IPS DF 6.9 (cell line): ENCODE results near the gene PPP2R3C.
"Not testable (repeated sequence)": the region's sequence is repeated elsewhere in the genome, so short reads cannot be mapped to it uniquely, and the experiment has no call there.

Experiments used
- DNase-seq: peaks from one replicate; pipeline ENCODE4 v3.0.0-alpha.2; 2013; ENCODE audit warnings: low read depth, low spot score
- H3K27ac ChIP-seq: one replicate; pipeline ENCODE4 v1.5.1; 2013; ENCODE audit warnings: low read length, control low read depth
- H3K27me3 ChIP-seq: 2 replicates; pipeline ENCODE4 v1.6.1; 2013; ENCODE audit warnings: mild to moderate bottlenecking, low read length; ENCODE audit not compliant: control insufficient read depth, insufficient read depth
- H3K36me3 ChIP-seq: 2 replicates; pipeline ENCODE4 v1.6.1; 2013; ENCODE audit warnings: low read length; ENCODE audit not compliant: control insufficient read depth, insufficient read depth
- H3K4me1 ChIP-seq: 2 replicates; pipeline ENCODE4 v1.6.1; 2013; ENCODE audit warnings: low read length; ENCODE audit not compliant: control insufficient read depth, insufficient read depth
- H3K4me3 ChIP-seq: 2 replicates; pipeline ENCODE4 v1.5.1; 2013; ENCODE audit warnings: mild to moderate bottlenecking, low read length
- H3K9me3 ChIP-seq: 2 replicates; pipeline ENCODE4 v1.6.1; 2013; ENCODE audit warnings: low read length, inconsistent platforms; ENCODE audit not compliant: control insufficient read depth, insufficient read depth
- WGBS: extraction: QIAGEN DNeasy Blood & Tissue Kit; methylation state at CpG from one replicate; pipeline ENCODE4 v1.1.7; 2013; ENCODE audit warnings: mixed read lengths, missing lambda C conversion rate; ENCODE audit not compliant: insufficient read length, insufficient coverage; 5-methylcytosine and 5-hydroxymethylcytosine counted together

The PPP2R3C gene

GRCh38 chr14:35094645-35095044 is 27.1 kb downstream of the PPP2R3C start:
- not testable (repeated sequence) for H3K27me3 ChIP-seq, DNase-seq, H3K4me3 ChIP-seq, H3K27ac ChIP-seq, H3K9me3 ChIP-seq, H3K4me1 ChIP-seq, H3K36me3 ChIP-seq
- no CpG with 5 or more reads among the region's 6 CpGs for WGBS

- Histone ChIP-seq H3K36me3 (no peaks in the 10 kb centered on the region; the same call in 1 of the 2 replicates), H3K27ac (no peak overlapping the region), H3K4me3 (no peak overlapping the region), H3K4me1 (no peaks in the 10 kb centered on the region), H3K9me3 (no peaks in the 10 kb centered on the region), H3K27me3 (no peaks in the 10 kb centered on the region)
- no CpG with 5 or more reads among the region's 2 CpGs for WGBS
- no peak for DNase-seq
These were observed 33.3 kb downstream of the PPP2R3C start for GRCh38 chr14:35088514-35088913.

- H3K36me3 ChIP-seq, result no peaks in the 10 kb centered on the region; the same call in 1 of the 2 replicates
- no peaks in the 10 kb centered on the region for H3K9me3 ChIP-seq
- no CpG with 5 or more reads among the region's 2 CpGs for WGBS
- no peaks in the 10 kb centered on the region for H3K4me1 ChIP-seq
- no peaks in the 10 kb centered on the region for H3K27me3 ChIP-seq
- H3K27ac ChIP-seq, result no peak overlapping the region
- no peak overlapping the region for H3K4me3 ChIP-seq
- DNase-seq, result no peak
These were observed 36.3 kb downstream of the PPP2R3C start for GRCh38 chr14:35085441-35085840.

GRCh38 chr14:35083530-35084150 is 38.1 kb downstream of the PPP2R3C start:
- H3K4me3 ChIP-seq, result no peak overlapping the region
- no CpG with 5 or more reads among the region's 8 CpGs for WGBS
- H3K4me1 ChIP-seq, result no peaks in the 10 kb centered on the region
- no peaks in the 10 kb centered on the region; the same call in 1 of the 2 replicates for H3K36me3 ChIP-seq
- DNase-seq, result no peak
- H3K27me3 ChIP-seq, result no peaks in the 10 kb centered on the region
- H3K9me3 ChIP-seq, result no peaks in the 10 kb centered on the region
- no peak overlapping the region for H3K27ac ChIP-seq

GRCh38 chr14:35079742-35080141 is 42.0 kb downstream of the PPP2R3C start:
- Histone ChIP-seq H3K4me3 (no peak overlapping the region), H3K27me3 (no peaks in the 10 kb centered on the region), H3K4me1 (no peaks in the 10 kb centered on the region), H3K27ac (no peak overlapping the region), H3K9me3 (no peaks in the 10 kb centered on the region), H3K36me3 (no peaks in the 10 kb centered on the region; the same call in 1 of the 2 replicates)
- DNase-seq, result no peak
- WGBS, result no CpG with 5 or more reads among the region's 1 CpG

GRCh38 chr14:35078082-35078481 is 43.7 kb downstream of the PPP2R3C start:
- H3K27me3 ChIP-seq, result no peaks in the 10 kb centered on the region
- H3K36me3 ChIP-seq, result no peaks in the 10 kb centered on the region; the same call in 1 of the 2 replicates
- H3K4me1 ChIP-seq, result no peaks in the 10 kb centered on the region

GRCh38 chr14:35073486-35073885 is 48.3 kb downstream of the PPP2R3C start:
- H3K36me3 ChIP-seq, result no peaks in the 10 kb centered on the region; the same call in 1 of the 2 replicates
- WGBS, result no CpG with 5 or more reads among the region's 1 CpG
- no peak for DNase-seq

More at GRCh38 chr14:35078082-35078481, 43.7 kb downstream of the PPP2R3C start:
- no peak overlapping the region for H3K27ac ChIP-seq
- H3K4me3 ChIP-seq, result no peak overlapping the region
- WGBS, result no CpG with 5 or more reads among the region's 2 CpGs
- no peaks in the 10 kb centered on the region for H3K9me3 ChIP-seq
- no peak for DNase-seq

GRCh38 chr14:35072226-35072625 is 49.6 kb downstream of the PPP2R3C start:
- no peaks in the 10 kb centered on the region for H3K9me3 ChIP-seq
- WGBS, result no CpG with 5 or more reads among the region's 3 CpGs
- no peak for DNase-seq
- no peaks in the 10 kb centered on the region for H3K4me1 ChIP-seq
- H3K4me3 ChIP-seq, result no peak overlapping the region
- H3K36me3 ChIP-seq, result no peaks in the 10 kb centered on the region
- no peaks in the 10 kb centered on the region for H3K27me3 ChIP-seq
- no peak overlapping the region for H3K27ac ChIP-seq

More at GRCh38 chr14:35073486-35073885, 48.3 kb downstream of the PPP2R3C start:
- no peak overlapping the region for H3K27ac ChIP-seq
- H3K4me1 ChIP-seq, result no peaks in the 10 kb centered on the region
- H3K4me3 ChIP-seq, result no peak overlapping the region
- no peaks in the 10 kb centered on the region for H3K9me3 ChIP-seq
- H3K27me3 ChIP-seq, result no peaks in the 10 kb centered on the region

- DNase-seq, result no peak
- Histone ChIP-seq H3K4me1 (no peaks in the 10 kb centered on the region), H3K4me3 (no peak overlapping the region), H3K27ac (no peak overlapping the region), H3K9me3 (no peaks in the 10 kb centered on the region), H3K27me3 (no peaks in the 10 kb centered on the region), H3K36me3 (no peaks in the 10 kb centered on the region)
- WGBS, result no CpG with 5 or more reads among the region's 4 CpGs
These were observed 53.4 kb downstream of the PPP2R3C start for GRCh38 chr14:35068238-35069012.

GRCh38 chr14:35065731-35066130 is 56.1 kb downstream of the PPP2R3C start:
- H3K9me3 ChIP-seq, H3K27me3 ChIP-seq, DNase-seq, H3K27ac ChIP-seq, H3K4me3 ChIP-seq, H3K4me1 ChIP-seq, H3K36me3 ChIP-seq: not testable (repeated sequence)
- no CpG with 5 or more reads among the region's 5 CpGs for WGBS
